Central memory CD8-positive, alpha-beta T cell (primary cell): Measurements from ENCODE around the gene BDH1.
A peak's percentile ranks its signal among the peaks of the same experiment; 100 is the strongest.

Source experiments
- ATAC-seq: fragments of 150-1000 bp; cut with Tn5 transposase; replicated peaks from 2 replicates; pipeline ENCODE4 v1.10.0; 2022; ENCODE audit warnings: mild to moderate bottlenecking, moderate FRiP score, moderate number of reproducible peaks; ENCODE audit not compliant: poor library complexity, severe bottlenecking; ENCODE audit errors: extremely low read depth
- DNase-seq, 2 donors: peaks; one replicate each; pipeline ENCODE4 v3.0.0; 2021; ENCODE audit warnings: low spot score in 2 of 2
- H3K27ac Mint-ChIP-seq: one replicate; pipeline ENCODE4 v1.8.0; 2022; ENCODE audit warnings: low read depth, mild to moderate bottlenecking, moderate library complexity, mixed read lengths
- H3K27me3 Mint-ChIP-seq: one replicate; pipeline ENCODE4 v1.8.0; 2022; ENCODE audit warnings: mixed read lengths
- H3K36me3 Mint-ChIP-seq: one replicate; pipeline ENCODE4 v1.8.0; 2022; ENCODE audit warnings: mild to moderate bottlenecking, moderate library complexity, mixed read lengths; ENCODE audit not compliant: insufficient read depth
- H3K4me1 Mint-ChIP-seq: one replicate; pipeline ENCODE4 v1.8.0; 2022; ENCODE audit warnings: mixed read lengths
- H3K4me3 Mint-ChIP-seq: one replicate; pipeline ENCODE4 v1.8.0; 2022; ENCODE audit warnings: mild to moderate bottlenecking, moderate library complexity, mixed read lengths
- H3K9me3 Mint-ChIP-seq: one replicate; pipeline ENCODE4 v1.8.0; 2022; ENCODE audit warnings: mixed read lengths

Gene BDH1

DNA sequence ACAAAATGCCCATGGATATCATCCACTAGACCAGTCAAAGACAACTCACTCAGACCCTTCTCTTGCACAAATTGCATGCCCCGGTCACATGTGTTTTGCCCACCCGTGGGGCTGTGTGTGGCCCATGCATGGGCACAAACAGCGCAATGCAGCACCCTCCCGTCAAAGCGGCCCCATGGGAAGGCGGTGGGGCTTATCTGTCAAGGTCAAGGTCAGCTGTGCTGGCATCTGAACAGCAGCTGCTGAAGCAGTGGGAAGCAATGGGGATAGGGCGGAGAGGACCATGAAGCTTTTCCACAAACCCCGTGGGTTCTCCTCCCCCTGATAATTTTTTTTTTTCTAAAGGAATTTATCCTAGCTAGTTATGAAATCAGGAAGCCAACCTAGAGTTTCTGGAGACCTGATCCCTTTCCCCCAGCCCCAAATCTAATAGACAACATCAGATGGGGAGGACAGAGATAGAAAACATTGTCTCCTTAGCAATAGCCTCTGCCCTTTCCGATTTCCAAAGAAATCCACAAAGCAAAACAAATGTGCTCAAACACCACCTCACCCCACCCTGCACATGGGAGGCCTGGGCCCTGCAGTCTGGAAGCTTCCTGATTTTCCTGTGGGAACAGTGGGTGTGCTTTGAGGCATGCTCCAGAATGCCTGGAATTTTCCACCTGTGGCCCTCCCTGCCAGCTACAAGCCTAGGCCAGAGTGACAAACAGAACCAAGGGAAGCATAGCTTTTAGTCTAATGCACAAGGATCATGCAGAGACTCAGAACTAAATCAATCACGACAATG is 84.4 kb downstream of the BDH1 start:
- H3K27ac Mint-ChIP-seq = no peak overlapping the region
- H3K4me1 Mint-ChIP-seq = no peaks in the 10 kb centered on the region
- H3K9me3 Mint-ChIP-seq = no peaks in the 10 kb centered on the region
- H3K4me3 Mint-ChIP-seq = no peak overlapping the region
- ATAC-seq = no peak
- DNase-seq = no peak
- H3K27me3 Mint-ChIP-seq = peaks cover 76% of the 10 kb centered on the region
- H3K36me3 Mint-ChIP-seq = no peaks in the 10 kb centered on the region

DNA sequence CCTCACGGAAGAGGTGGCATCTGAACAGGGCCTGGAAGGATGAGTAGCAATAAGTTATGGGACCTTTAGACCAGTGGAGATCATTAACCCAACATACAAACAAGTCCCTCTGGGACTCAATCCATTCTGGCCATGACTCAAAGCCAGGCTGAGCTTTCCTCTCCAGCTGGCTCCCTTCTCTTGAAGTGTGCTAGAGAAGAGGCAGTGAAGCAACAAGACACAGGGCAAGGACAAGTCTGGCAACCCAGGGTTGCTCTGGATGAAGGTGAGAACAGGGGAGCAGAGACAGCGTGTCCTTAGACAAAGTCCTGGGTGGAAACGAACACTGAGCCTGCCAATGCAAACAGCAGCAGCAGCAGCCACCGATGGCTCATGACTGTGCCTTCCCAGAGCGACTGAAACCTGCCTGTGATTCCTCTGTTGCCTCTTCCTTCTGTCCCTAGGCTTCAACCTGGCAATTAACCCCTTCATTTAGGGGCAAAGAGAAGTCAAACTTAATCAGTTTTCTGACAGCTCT is 86.8 kb downstream of the BDH1 start:
- peaks cover 75% of the 10 kb centered on the region for H3K27me3 Mint-ChIP-seq
- ATAC-seq (no peak), DNase-seq (no peak)
- H3K4me3 Mint-ChIP-seq = no peak overlapping the region
- no peaks in the 10 kb centered on the region for H3K9me3 Mint-ChIP-seq
- no peaks in the 10 kb centered on the region for H3K4me1 Mint-ChIP-seq
- no peaks in the 10 kb centered on the region for H3K36me3 Mint-ChIP-seq
- H3K27ac Mint-ChIP-seq = no peak overlapping the region

DNA sequence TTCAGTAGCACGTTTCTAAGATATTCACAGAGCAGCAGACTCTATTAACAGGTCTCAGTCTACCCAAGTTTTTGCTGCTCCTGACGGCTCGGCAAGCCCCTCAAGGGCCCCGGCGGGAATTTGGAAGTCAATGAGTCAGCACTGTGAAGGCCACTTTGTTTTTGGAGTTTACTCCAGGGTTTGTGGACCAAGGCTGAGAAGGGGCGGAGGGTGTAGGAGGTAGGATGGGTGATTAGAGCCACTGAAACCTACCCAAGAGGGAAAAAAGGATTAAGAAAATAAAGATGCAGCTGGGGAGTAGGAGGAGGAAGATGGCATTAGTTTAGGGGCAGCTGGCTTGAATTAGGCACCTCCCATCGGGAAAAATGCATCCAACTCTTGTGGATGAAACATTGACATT is 87.6 kb downstream of the BDH1 start:
- H3K27ac Mint-ChIP-seq = no peak overlapping the region
- ATAC-seq (no peak), DNase-seq (no peak)
- H3K4me3 Mint-ChIP-seq = no peak overlapping the region
- no peaks in the 10 kb centered on the region for H3K9me3 Mint-ChIP-seq
- no peaks in the 10 kb centered on the region for H3K36me3 Mint-ChIP-seq
- no peaks in the 10 kb centered on the region for H3K4me1 Mint-ChIP-seq
- peaks cover 69% of the 10 kb centered on the region for H3K27me3 Mint-ChIP-seq

- peaks cover 71% of the 10 kb centered on the region for H3K27me3 Mint-ChIP-seq
- no peak overlapping the region for H3K27ac Mint-ChIP-seq
- H3K4me1 Mint-ChIP-seq = no peaks in the 10 kb centered on the region
- H3K4me3 Mint-ChIP-seq = no peak overlapping the region
- DNase-seq (no peak), ATAC-seq (no peak)
- no peaks in the 10 kb centered on the region for H3K9me3 Mint-ChIP-seq
- peaks cover 3% of the 10 kb centered on the region for H3K36me3 Mint-ChIP-seq
Observed at GRCh38 chr3:197466586-197467399, 89.0 kb downstream of the BDH1 start.

DNA sequence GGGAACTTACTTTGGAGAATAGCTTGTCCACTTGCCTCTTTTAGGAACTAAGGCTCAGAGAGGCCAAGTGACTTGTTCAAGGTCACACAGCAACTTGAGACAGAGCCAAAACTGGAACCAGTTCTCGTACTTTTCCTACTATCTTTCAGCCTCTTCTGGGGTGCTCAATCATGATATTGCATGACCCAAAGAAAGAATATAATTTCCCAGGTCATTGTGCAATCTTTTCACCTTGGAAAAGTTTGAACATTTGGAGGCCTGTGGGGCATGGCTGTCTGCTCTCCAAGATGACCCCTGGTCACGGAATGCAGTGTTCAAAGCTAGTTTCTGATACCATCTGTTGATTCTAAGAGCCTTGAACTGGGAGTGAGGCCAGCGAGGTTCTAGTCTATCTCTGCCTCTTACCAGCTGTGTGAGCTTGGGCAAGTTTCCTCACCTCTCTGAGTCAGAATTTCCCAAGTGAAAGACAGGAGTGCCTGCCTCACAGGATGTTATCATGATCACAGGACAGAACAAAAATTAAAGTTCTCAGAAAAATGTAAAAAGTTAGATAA is 89.7 kb downstream of the BDH1 start:
- no peaks in the 10 kb centered on the region for H3K9me3 Mint-ChIP-seq
- H3K27me3 Mint-ChIP-seq = peaks cover 72% of the 10 kb centered on the region
- no peak for ATAC-seq
- H3K4me3 Mint-ChIP-seq = no peak overlapping the region
- no peaks in the 10 kb centered on the region for H3K4me1 Mint-ChIP-seq
- peaks cover 3% of the 10 kb centered on the region for H3K36me3 Mint-ChIP-seq
- no peak for DNase-seq
- H3K27ac Mint-ChIP-seq = no peak overlapping the region

DNA sequence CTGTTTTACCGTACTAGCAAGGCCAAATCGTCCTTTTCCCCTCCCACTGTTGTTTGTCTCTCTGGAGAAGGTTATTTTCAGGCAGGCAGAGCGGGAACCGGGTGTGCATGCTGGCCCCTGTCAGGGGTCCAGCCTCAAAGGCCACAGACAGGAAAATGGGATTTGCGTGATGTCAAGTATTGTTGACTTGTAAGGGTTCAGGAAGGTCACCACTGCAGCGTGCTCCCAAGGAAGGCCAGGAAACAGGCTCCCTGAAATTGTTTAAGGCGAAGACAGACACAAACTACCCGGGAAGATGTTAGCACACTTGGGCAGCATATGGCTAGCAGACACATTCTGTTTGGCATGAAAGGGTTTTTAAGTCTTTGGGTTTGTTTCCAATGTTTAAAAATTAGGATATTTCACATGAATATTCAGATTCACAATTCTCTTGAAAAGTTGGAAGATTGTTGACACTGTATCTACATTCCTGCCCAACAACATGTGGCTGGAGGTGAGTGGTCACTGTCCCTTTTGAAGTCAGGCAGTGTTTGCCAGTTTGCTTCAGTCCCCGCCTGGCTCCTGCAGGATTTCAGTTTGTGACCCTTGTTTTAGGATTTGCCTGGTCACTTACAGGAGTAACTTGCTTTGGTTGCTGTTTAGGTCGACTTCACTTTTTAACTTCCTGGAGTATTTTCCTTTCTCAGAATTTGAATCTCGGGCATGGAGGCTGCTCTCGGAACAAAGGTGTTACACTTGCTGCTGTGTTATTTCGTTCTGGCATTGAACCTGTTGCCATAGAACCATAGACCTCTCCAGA is 90.4 kb downstream of the BDH1 start:
- no peak overlapping the region for H3K27ac Mint-ChIP-seq
- H3K4me3 Mint-ChIP-seq = no peak overlapping the region
- no peak for DNase-seq
- ATAC-seq = no peak
- peaks cover 72% of the 10 kb centered on the region for H3K27me3 Mint-ChIP-seq
- H3K9me3 Mint-ChIP-seq = no peaks in the 10 kb centered on the region
- peaks cover 4% of the 10 kb centered on the region for H3K36me3 Mint-ChIP-seq
- H3K4me1 Mint-ChIP-seq = no peaks in the 10 kb centered on the region

GRCh38 chr3:197464794-197465193 is 91.0 kb downstream of the BDH1 start:
- DNase-seq (no peak), ATAC-seq (no peak)
- Mint-ChIP-seq H3K27me3 (peaks cover 69% of the 10 kb centered on the region), H3K36me3 (peaks cover 9% of the 10 kb centered on the region), H3K4me3 (no peak overlapping the region), H3K4me1 (no peaks in the 10 kb centered on the region), H3K9me3 (no peaks in the 10 kb centered on the region), H3K27ac (peak overlapping the region; percentile 46)

DNA sequence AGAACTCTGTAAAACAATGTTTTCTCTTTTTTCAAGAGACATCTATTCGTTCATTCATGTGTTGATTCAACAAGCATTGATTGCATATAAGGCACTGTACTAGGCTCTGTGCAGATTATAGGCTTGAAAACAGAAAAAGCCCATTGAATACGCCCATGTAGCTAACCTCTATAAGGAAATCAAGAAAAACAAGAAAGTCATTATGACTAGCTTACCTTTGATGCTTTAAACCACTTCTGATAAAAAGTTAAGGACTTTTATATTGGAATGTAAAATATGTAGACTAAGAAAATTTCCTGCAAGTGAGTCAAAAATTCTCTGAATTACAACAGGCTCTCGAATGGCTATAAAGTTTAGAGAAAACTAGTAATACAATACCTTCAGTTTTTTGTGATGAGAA is 92.5 kb downstream of the BDH1 start:
- H3K27me3 Mint-ChIP-seq = peaks cover 54% of the 10 kb centered on the region
- ATAC-seq = no peak

DNA sequence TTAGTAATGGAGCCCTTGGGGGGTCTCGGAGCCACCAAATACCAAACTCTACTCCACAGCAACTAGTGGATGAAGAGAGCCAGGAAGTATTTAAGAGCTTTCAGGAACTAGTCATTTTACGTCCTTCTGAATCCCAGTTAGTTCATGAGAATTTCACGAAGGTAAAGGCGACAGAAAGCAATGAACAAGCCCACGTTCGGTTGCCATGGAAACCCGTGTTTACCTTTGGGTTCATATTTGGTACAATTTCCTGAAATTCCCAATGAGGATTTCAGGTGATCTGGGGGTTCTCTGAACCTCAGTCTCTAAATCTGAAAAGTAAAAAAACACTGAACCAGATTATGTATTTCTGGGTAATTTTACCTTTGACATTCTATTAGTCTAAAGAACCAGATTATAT is 93.0 kb downstream of the BDH1 start:
- H3K4me1 Mint-ChIP-seq = no peaks in the 10 kb centered on the region
- no peak overlapping the region for H3K4me3 Mint-ChIP-seq
- peaks cover 20% of the 10 kb centered on the region for H3K36me3 Mint-ChIP-seq
- H3K27ac Mint-ChIP-seq = no peak overlapping the region
- DNase-seq = no peak
- no peaks in the 10 kb centered on the region for H3K9me3 Mint-ChIP-seq
- peaks cover 50% of the 10 kb centered on the region for H3K27me3 Mint-ChIP-seq
- no peak for ATAC-seq

More for the DNA sequence above, 92.5 kb downstream of the BDH1 start:
- DNase-seq = no peak
- Mint-ChIP-seq H3K4me3 (no peak overlapping the region), H3K9me3 (no peaks in the 10 kb centered on the region), H3K27ac (no peak overlapping the region), H3K4me1 (no peaks in the 10 kb centered on the region), H3K36me3 (peaks cover 20% of the 10 kb centered on the region)

GRCh38 chr3:197460639-197461038 is 95.1 kb downstream of the BDH1 start:
- ATAC-seq (no peak), DNase-seq (no peak)
- H3K4me1 Mint-ChIP-seq = peaks cover 13% of the 10 kb centered on the region
- peaks cover 30% of the 10 kb centered on the region for H3K27me3 Mint-ChIP-seq
- H3K4me3 Mint-ChIP-seq = no peak overlapping the region
- H3K36me3 Mint-ChIP-seq = peaks cover 23% of the 10 kb centered on the region
- no peaks in the 10 kb centered on the region for H3K9me3 Mint-ChIP-seq
- H3K27ac Mint-ChIP-seq = no peak overlapping the region

DNA sequence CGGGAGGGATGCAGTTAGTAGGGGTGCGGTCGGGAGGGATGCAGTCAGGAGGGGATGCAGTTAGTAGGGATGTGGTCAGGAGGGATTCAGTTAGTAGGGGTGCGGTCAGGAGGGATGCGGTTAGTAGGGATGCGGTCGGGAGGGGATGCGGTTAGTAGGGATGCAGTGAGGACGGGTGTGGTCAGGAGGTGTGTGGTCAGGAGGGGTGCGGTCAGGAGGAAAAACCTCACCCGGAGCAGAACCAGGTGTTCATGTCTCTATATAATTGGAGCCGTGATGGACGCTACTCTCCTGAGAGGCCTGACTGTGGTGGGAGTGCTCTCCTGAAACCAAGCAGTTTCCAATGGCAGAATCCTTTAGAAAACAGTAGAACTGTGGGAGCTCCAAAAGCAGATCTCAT is 95.8 kb downstream of the BDH1 start:
- Mint-ChIP-seq H3K4me3 (no peak overlapping the region), H3K27ac (peak overlapping the region; percentile 86), H3K36me3 (peaks cover 23% of the 10 kb centered on the region), H3K27me3 (peaks cover 23% of the 10 kb centered on the region), H3K4me1 (peaks cover 18% of the 10 kb centered on the region), H3K9me3 (no peaks in the 10 kb centered on the region)
- ATAC-seq (no peak), DNase-seq (no peak)
